HG03108 (cell line): ENCODE data around the gene DLG2.

Experiments used
- ATAC-seq: cut with Tn5 transposase; IDR thresholded peaks from one replicate; pipeline ENCODE4 v1.9.1; 2021; ENCODE audit warnings: moderate library complexity; ENCODE audit not compliant: unreplicated experiment

DLG2 gene

DNA sequence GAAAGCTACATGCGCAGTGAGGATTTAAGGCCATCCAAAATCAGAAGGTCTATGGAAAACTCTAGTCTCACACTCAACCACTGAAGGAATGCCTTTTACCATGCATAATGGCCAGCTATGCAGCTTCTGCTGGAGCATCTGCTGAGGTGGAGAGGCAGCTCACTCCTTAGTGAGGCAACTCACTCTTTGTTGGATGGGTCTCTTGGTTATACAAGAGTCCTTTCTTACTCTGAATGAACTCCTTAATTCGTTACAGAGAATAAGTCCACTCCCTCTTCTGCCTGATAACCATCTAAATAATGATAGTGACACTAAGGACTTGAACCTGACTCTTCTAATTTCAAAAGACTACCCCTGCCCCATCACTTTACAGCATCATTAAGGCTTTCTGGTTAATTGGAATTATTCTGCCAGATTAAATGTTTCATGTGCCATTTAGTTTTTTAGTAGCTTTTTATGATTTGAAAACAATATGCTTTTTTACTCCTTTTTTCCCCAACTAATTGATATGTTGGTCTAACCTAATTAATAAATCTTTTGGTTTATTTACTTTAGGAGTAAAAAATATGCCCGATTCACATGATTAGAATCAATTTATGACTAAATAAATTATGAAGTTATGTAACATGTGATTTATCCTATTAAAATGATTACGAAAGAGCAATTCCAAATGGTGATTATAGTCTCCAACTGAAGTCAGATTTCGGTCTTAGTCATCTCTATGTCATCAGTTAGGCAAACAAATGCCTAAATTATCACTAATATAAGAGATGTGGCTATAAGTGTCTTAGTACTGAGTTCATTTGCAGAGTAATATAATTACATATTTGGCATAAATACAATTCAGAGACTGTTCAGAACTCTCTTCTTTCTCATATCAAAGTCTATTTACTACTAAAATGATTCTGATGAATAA lies 2054.3 kb downstream of the DLG2 start:
- no peak for ATAC-seq

GRCh38 chr11:83571302-83571701 lies 2055.8 kb downstream of the DLG2 start:
- no peak for ATAC-seq

DNA sequence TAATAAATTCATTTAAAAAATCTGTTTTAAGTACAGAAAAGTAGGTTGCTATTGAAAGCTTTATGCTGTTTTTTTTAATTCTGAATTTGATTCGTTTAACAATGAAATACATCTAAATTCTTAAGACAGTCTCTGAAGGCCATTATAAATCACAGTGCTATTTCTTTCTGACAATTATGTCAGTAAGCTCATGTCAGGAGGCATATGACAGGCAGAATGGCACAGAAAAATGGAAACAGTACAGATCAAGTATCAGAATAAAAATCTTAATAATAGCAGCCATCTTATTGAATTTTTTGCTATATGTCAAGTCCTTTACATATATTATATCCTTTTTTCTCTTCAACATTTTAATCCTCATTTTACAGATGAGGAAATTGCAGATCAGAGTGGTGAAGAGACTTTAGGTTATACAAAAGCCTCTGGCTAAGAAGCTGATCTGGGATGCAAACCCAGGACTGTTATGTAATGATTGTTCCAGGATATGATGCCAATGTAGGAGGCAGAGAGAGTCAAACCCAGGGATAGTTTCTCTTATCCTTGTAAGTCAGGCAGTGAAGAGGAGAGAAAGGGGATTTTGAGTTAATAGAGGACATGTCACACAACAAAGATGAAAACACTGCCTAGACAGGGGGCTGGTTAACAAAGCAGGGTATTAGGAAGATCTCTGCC lies 2057.9 kb downstream of the DLG2 start:
- no peak for ATAC-seq

- no peak for ATAC-seq
Measured at GRCh38 chr11:83568516-83568915, 2058.6 kb downstream of the DLG2 start.

DNA sequence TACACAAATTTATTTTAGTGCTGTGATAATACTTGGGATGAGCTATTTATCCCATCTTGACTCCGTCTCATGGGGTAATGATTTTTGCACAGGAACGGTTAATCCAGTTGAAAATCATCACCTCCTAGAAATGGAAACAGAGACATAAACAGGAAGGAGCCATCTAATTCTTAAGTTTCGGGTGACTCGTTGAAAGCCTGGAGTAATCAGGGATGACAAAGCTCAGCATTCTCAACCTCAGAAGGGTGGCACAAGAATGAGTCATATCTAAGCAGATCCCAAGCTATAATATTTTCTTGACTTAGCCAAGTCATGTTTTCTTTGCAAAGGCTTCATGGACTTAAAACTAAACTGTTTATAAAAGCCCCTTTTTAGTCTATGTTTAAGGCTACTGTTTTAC lies 2060.2 kb downstream of the DLG2 start:
- ATAC-seq, result no peak

DNA sequence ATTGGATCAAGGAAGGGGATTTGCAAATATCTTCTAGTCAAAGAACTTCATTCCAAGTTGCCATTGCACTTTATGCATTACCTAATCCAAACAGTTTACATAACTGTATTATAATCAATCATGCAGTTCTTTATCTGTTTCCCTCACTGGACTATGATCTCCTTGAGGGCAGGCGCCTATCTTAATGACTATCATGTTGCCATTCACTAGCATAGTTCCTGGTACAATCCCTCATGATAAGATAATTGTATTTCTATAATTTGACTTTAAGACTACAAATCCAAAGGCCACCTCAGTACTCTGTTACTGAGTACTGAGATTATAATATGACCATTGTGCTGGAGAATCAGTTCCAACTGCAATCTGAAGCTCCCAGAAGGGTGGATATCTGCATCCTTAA lies 2062.3 kb downstream of the DLG2 start:
- no peak for ATAC-seq

GRCh38 chr11:83558281-83558680 lies 2068.9 kb downstream of the DLG2 start:
- no peak for ATAC-seq

- ATAC-seq, result no peak
Measured at GRCh38 chr11:83557653-83558052, 2069.5 kb downstream of the DLG2 start.

GRCh38 chr11:83554876-83555275 lies 2072.3 kb downstream of the DLG2 start:
- ATAC-seq, result no peak

DNA sequence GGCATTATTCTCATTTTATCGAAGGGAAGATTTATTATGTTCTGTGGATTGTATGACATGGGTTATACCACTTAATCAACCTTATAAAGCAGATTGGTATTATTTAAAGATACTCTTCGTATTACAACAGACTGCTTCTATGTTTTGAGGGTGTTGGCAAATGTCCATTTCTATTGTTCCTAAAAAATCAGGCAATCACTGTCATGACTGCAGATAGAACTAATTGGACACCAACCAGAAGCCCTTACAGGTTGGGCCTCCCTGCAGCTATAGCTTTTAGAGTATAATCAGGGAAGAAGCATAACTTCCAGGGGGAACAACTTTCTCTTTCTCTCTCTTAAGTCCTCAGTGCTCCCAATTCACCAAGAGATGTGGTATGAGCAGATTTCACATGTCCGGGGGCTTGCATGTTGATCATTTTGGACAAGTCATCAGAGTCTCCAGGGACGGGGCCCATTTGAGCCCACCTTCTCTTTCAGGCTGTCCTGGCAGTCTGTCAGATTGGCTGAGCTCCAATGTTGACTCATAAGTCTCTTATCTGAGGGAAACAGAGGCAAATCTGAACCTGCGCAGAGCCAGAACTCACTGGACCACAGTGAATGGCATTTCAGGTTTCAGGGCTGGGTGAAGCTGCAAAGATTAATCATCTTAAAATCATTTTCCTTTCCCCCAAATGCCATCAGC lies 2077.0 kb downstream of the DLG2 start:
- no peak for ATAC-seq

GRCh38 chr11:83546368-83546767 lies 2080.8 kb downstream of the DLG2 start:
- ATAC-seq, result no peak

GRCh38 chr11:83545494-83546260 lies 2081.5 kb downstream of the DLG2 start:
- no peak for ATAC-seq

DNA sequence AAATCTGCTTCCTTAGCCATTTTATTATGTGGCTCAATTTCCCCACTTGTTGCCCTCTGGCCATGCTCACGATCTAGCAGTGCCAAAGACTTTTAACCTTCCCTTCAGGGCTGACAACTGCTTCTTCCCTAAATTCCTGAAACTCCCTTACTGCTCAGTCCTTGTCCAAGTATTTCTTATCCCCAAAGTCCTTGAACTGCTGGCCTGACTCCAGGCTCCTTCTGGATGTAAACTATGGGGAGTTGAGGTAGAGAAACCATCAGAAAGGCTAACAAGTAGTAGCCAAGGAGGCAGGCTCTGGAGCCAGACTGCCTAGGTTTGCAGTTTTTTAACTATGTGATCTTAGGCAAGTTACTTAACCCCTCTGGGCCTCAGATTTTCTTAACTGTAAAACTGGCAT lies 2082.3 kb downstream of the DLG2 start:
- no peak for ATAC-seq

- no peak for ATAC-seq
Measured at GRCh38 chr11:83543706-83544439, 2083.3 kb downstream of the DLG2 start.

GRCh38 chr11:83542861-83543260 lies 2084.3 kb downstream of the DLG2 start:
- ATAC-seq, result no peak

DNA sequence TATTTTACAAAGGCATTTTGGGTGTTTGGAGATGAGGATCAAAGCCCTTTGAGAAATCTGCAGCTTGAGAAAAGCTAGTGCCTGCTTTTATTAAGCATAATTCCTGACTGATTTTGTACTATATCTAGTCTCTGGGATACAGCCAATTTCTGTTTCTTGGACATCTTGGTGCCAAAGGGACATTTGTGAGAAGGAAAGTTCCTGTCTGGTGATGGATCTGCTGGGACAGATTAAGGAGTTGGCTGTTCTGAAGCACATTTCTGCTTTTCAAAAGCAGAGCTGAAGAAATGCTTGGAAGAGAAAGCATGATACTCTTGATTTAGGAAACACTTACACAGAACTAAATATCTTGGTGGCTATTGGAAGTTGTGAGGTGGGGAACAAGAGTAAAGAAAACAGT lies 2086.4 kb downstream of the DLG2 start:
- ATAC-seq, result no peak

- ATAC-seq, result no peak
Measured at GRCh38 chr11:83540112-83540675, 2086.9 kb downstream of the DLG2 start.

DNA sequence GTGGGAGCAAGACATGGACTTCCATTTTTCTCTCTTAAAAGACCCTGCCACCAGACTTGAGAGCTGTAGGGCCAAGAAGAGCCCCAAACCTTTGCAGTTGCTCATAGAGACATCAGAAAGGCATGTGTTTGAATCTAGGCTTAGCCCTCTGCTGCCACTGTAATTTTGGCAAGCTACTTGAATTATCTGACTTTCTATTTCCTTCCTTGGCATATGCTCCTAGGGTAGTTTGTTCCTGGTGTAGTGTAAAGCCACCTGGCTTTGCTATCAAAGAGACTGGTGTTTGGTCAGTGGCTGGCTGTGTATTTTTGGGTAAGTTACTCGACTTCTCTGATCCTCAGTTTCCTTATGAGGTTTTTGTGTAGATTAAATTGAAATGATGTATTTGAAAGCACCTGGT lies 2088.9 kb downstream of the DLG2 start:
- ATAC-seq, result no peak

DNA sequence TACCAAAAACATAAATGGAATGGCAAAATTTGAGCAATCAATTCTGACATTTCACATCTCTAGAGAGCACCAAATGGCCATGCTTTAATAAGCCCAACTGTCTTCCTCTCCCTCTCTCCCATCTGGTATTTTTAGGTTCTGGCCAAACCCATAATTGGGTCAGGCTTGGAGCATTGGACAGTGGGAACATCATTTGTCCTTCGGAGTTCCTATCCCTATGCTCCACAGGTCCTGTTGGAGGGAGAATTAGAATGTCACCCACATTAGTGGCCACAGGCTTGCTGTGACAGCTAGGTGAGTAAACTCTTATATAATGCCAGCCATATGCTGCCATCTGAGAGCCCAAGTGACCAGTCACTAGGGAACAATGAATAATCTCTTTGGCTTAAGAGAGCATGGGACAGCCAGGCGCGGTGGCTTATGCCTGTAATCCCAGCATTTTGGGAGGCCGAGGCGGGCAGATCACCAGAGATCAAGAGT lies 2090.0 kb downstream of the DLG2 start:
- ATAC-seq, result no peak

DNA sequence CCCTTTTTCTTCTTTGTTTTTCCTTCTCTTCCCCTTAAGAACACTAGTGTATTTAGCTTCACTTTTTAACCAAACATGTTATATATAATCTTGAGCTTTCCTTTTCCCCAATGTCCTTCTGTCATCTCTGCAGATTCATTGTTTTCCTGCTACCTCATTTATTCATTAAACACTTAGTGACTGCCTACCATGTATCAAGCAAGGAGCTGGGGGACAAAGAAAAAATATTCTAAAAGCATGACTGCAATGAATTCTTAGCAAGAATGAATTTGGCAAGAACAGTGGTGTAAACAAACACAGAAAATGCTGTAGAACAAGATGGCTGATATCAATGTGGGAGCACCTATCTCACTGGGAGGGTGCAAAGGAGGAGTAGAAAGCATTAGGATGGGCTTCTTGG lies 2094.0 kb downstream of the DLG2 start:
- no peak for ATAC-seq
